GM21360 (cell line): Measurements from ENCODE around the gene BTBD9.

Experiments used
- ATAC-seq: cut with Tn5 transposase; IDR thresholded peaks from one replicate; pipeline ENCODE4 v1.9.1; 2021; ENCODE audit warnings: mild to moderate bottlenecking, moderate library complexity; ENCODE audit not compliant: unreplicated experiment

Gene BTBD9

GRCh38 chr6:38185244-38185643 lies 454.5 kb downstream of the BTBD9 start:
- no peak for ATAC-seq

DNA sequence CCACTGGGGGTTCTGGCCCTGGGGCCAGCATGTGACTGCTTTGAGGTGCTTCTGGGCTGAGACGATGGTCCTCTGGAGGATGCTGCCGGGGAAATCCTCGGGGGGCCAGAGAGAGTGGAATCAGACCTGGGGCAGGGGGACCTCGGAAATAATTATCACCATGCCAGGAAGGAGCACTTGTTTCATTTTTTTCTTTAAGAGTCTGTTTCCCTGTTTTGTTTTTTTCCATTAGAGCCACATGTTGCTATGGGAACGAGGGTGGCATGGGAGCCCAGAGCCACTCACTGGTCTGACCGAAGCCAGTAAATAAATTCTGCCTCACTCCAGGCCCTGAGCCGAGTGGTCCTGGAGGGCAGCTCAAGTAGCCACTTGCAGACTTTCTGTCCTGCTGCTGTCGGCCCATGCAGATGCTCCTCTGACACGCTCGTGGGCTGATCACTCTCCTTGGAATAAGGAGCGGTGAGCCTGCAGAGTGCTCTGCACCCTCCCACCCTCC lies 455.1 kb downstream of the BTBD9 start:
- no peak for ATAC-seq

DNA sequence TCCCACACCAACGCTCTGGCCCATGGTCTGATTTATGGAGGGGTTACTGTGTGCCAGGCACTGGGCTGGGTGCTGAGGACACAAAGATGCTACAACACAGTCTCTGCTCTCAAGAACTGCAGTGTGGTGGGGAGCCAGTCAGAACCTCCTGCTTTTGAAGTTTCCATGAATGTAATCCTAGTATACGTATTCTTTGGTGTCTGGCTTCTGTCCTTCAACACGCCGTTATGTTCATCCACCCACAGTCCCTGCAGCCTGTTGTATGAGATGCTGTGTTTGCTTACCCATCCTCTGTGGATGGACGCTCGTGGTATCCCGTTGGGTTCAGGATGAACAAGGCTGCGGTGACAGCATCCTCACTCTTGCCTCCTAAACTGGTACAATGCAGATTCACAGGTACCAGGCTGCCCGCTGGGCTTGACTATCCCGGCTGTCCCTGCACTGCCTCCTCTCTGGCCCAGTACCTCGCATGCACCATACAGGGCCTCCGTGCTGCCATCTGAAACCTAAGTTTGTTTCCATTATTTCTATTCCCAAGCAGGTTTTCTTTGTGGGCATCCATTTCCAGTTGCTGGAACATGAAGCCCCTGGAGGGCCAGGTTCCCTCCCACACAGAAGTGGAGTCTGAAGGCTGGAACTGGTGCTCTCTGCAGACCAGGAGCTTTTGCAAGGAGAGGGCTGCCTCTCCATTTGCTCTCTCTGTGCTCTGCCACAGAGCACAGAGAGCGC lies 455.7 kb downstream of the BTBD9 start:
- no peak for ATAC-seq

- no peak for ATAC-seq
These were observed 457.3 kb downstream of the BTBD9 start for GRCh38 chr6:38182426-38182825.

DNA sequence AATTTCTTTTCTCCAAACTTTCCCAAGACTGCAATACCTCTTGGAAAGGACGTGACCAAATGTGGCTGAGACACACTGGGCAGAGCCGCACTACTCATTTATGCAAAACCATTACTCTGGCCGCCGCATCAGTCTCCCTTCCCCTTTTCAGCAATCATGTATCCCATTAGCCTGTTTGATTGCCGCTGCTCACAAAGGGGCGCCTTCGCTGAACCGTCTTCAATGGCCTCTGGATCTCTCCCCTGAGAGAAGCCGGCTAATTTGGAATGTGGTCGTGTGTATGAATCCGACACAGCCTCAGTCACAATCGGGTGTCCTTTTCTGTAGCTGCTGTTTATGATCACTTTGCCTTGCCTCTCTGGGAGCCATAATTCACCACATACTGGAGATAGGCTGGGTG lies 459.1 kb downstream of the BTBD9 start:
- no peak for ATAC-seq

- ATAC-seq, result no peak
These were observed 459.8 kb downstream of the BTBD9 start for GRCh38 chr6:38179794-38180430.

DNA sequence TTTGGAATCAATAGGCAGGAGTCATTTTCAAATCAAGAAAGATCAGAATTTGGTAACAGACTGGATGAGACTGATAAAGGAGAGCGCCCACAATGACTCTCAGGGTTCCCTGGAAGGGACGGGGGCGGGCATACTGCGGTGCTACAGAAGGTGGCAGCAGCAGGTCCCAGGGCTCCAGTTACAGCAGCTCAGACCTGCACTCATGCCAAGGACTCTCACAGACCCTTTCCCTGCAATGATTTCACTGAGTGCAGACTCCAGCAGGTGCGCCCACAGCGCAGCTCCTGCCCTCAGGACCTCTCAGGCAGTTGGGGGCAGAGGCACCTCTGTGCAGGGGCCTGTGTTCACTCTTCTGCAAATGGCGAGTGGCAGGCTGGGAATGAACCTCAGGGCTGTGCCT lies 460.4 kb downstream of the BTBD9 start:
- ATAC-seq, result no peak

GRCh38 chr6:38178584-38178886 lies 461.2 kb downstream of the BTBD9 start:
- ATAC-seq, result no peak

GRCh38 chr6:38177882-38178583 lies 461.7 kb downstream of the BTBD9 start:
- no peak for ATAC-seq

GRCh38 chr6:38176797-38177751 lies 462.7 kb downstream of the BTBD9 start:
- ATAC-seq, result no peak

DNA sequence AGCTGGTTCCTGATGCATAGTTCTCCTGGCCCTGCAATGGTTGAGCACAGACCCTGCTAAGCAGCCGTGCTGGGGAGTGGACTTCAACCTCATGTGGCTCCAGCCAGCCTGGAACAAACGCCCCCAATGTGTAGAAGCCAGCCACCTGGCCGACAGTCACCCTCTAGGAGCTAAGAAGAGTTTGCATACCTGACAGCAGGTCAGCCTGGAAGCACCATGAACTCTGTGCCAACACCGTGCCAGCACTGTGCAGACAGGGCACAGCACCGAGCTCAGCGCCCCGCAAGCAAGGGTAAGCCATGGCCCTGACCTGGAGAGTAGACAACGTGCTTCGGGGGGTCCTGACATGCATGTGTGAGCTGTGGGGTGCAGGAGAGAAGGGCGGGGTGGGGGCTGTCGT lies 463.9 kb downstream of the BTBD9 start:
- ATAC-seq, result no peak

- no peak for ATAC-seq
These were observed 464.8 kb downstream of the BTBD9 start for GRCh38 chr6:38174806-38175495.

DNA sequence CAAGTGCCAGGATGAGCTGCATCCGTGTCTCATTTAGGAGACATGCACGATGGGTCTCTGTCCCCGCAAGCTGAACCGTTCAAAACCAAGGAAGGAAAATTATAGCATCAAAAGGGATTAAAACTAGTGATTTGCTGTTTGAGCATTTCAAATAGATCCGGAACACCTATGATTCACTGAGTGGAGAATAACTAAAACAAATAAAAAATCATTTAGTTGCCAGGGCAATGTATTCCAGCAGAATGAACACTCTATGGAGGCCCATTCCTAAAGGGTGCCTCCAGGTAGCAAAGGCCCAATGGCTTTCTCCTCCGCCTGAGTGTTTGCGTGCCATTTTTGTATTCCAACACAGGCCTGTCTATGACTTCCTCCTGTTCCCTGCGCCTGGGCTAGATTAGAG lies 465.4 kb downstream of the BTBD9 start:
- no peak for ATAC-seq

- no peak for ATAC-seq
These were observed 465.8 kb downstream of the BTBD9 start for GRCh38 chr6:38173909-38174308.

DNA sequence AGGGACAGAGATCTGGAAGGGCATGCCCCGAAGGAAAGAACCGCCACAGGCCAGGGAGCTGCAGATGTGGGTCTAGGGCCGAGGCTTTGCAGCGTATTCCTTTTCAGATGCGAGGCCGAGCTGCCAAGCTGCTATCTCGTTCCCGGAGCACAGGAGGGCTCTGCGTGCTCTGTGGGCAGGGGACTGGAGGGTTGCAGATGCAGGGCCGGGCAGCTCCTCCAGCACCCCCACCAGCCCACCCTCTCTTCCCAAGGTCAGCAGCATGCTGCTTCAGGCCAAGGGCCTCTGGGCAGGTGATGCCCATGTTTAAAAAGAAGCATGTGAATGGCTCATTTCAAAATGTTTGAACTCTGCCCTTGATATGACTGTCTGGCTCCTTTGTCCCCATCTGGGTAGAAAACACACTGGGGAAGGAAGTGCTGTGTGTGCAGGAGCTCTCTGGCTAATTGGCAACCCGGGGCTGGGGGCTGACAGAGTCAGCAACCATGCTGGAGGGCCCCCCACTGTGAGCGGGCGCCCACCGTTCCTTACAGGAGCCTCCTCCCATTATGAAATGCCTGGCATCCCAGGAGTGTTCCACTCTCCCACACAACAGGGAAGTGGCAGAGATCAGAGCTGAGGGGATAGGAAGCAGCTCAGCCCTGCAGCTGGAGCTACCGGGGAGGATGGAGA lies 466.9 kb downstream of the BTBD9 start:
- no peak for ATAC-seq

DNA sequence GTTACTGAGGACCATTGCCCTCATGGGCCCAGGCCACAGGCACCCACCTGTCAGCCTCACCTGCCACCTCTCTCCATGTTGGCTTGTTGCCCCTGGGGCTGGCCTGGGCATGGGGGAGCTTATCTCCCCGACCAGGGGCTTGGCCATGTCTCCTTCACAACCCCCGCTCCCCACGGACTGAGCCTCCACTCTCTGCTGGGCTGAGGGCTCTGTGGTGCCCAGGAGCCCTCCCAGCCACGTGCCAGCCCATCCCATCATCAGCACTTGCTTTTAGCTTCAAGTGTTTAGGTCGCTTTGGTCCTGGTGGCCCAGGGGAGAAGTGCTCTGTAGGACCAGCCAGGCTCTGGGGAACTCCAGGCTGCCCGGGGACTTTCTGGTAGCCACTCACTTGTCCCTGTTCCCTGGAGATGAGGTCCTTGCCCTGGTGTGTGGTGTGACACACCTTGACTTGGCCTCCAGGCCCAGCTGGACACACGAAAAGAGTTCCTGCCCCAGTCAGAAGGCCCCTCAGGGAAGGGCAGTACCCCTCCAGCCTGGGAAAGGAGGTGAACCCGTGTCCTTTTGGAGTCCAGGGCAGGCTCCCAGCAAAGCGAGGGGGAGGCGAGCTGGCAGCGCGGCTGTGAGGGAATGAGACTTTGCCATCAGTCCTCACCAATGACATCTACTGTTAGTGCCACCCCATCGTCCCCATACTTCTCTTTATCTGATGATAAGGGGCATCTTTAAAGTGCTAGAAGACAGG lies 467.6 kb downstream of the BTBD9 start:
- no peak for ATAC-seq

DNA sequence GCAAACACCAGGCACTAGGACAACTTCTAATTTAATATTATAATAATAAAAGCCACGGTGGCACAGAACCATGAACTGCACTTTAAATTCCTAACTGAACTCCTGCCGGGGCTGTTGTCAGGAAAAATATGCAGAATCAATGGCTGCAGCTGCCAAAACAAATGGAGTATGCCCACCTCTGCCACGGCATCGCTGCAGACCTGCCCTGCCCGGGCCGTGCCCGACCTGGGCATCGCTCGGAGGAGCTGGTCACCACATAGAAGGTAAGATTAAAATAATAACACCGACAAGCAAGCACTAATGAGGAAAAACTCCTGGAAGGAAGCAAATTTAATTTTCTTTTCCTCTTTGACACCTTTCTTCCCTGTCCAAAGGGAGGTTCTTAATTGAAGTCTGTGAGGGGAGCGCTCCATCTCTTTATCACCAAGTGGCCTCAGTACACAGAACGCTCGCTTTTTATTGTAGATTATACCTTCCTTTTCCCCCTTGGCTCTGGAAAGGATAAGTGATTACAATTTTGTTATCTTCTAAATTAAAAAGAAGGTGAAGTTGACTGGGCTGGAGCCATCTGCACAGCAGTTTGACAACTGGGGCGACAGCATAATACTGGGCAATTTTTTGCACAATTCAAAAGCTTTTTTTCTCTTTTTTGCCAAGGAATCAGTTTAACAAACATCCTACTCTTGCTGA lies 468.9 kb downstream of the BTBD9 start:
- ATAC-seq, result no peak

GRCh38 chr6:38169977-38170526 lies 469.7 kb downstream of the BTBD9 start:
- no peak for ATAC-seq
